ENCODE data around the gene MACROD2.

The MACROD2 gene

GRCh38 chr20:15047042-15047441 lies 1051.7 kb downstream of the MACROD2 start:
- CTCF ChIA-PET = no interaction called here
- no peak for TF ChIP-seq CTCF (IDR thresholded peaks at IDR 0.05; ENCODE audit: control extremely low read depth, extremely low read depth, low read depth, missing control alignments)
- DNase-seq (ENCODE audit: extremely low spot score) = no peak
- POLR2A ChIA-PET = no interaction called here

GRCh38 chr20:15047601-15048000 lies 1052.3 kb downstream of the MACROD2 start:
- TF ChIP-seq CTCF (IDR thresholded peaks at IDR 0.05; ENCODE audit: control extremely low read depth, extremely low read depth, low read depth, missing control alignments) = no peak
- POLR2A ChIA-PET = no interaction called here
- DNase-seq (ENCODE audit: extremely low spot score) = no peak
- CTCF ChIA-PET = no interaction called here

GRCh38 chr20:15056246-15056645 lies 1060.9 kb downstream of the MACROD2 start:
- ChIA-PET CTCF (interaction anchor here (1.0 to 1.6 kb wide), 2 partner anchors 14 to 17 kb away, joined by 3 to 4 read pairs; no protein-coding TSS in a partner anchor), POLR2A (no interaction called here)
- DNase-seq (ENCODE audit: extremely low spot score) = no peak
- TF ChIP-seq CTCF (IDR thresholded peaks at IDR 0.05; ENCODE audit: control extremely low read depth, extremely low read depth, low read depth, missing control alignments) = no peak

- TF ChIP-seq CTCF (IDR thresholded peaks at IDR 0.05; ENCODE audit: control extremely low read depth, extremely low read depth, low read depth, missing control alignments) = no peak
- DNase-seq (ENCODE audit: extremely low spot score) = no peak
- POLR2A ChIA-PET = no interaction called here
- CTCF ChIA-PET = no interaction called here
Measured at GRCh38 chr20:15058841-15059240, 1063.5 kb downstream of the MACROD2 start.

GRCh38 chr20:15059438-15059837 lies 1064.1 kb downstream of the MACROD2 start:
- POLR2A ChIA-PET = no interaction called here
- no peak for DNase-seq (ENCODE audit: extremely low spot score)
- CTCF ChIA-PET = interaction anchor here (1.0 kb wide), 1 partner anchor 14 kb away, joined by 3 read pairs; no protein-coding TSS in a partner anchor
- TF ChIP-seq CTCF (IDR thresholded peaks at IDR 0.05; ENCODE audit: control extremely low read depth, extremely low read depth, low read depth, missing control alignments) = no peak

- TF ChIP-seq CTCF (IDR thresholded peaks at IDR 0.05; ENCODE audit: control extremely low read depth, extremely low read depth, low read depth, missing control alignments) = no peak
- ChIA-PET CTCF (interaction anchor here (1.0 kb wide), 1 partner anchor 16 kb away, joined by 3 read pairs; no protein-coding TSS in a partner anchor), POLR2A (no interaction called here)
- no peak for DNase-seq (ENCODE audit: extremely low spot score)
Measured at GRCh38 chr20:15060265-15061060, 1065.1 kb downstream of the MACROD2 start.
